A673 (cell line): ENCODE results near the gene PAF1. TPM values are rescaled to one million over a fixed set of nuclear protein-coding genes. Genes with fewer than 3 reads are reported as not detected.
A peak's percentile ranks its signal among the peaks of the same experiment; 100 is the strongest.

ENCODE experiments used
- BruUV-seq: library from RNA; stranded (reverse); fragments of 400-500 nt; replicated peaks from 2 replicates; lab custom pipeline; 2021; lab: Mats Ljungman, UMichigan
- CTCF ChIA-PET: fragments of 300-600 bp; sonication (Branson Sonifier 250); formaldehyde crosslinking; loops from one replicate; lab custom pipeline; 2022; ENCODE audit warnings: antibody characterized with exemption; lab: Charles Lee
- POLR2A ChIA-PET: fragments of 300-600 bp; sonication (Branson Sonifier 250); formaldehyde crosslinking; loops from one replicate; lab custom pipeline; 2022; ENCODE audit warnings: antibody characterized with exemption; ENCODE audit not compliant: low non-redundant PET; lab: Charles Lee
- DNase-seq: peaks from one replicate; pipeline ENCODE4 v3.0.0-alpha.2; 2015; ENCODE audit warnings: low spot score
- H3K27ac ChIP-seq: fragments of 200-600 bp; sonication (generic); 2 replicates; pipeline ENCODE4 v1.5.1; 2016; ENCODE audit warnings: mixed run types, low read depth, mild to moderate bottlenecking, mixed read lengths, antibody characterized with exemption, low read length; ENCODE audit not compliant: poor library complexity, severe bottlenecking
- H3K27me3 ChIP-seq: fragments of 200-600 bp; sonication (generic); replicated peaks from 2 replicates; pipeline ENCODE4 v1.6.1; 2017; ENCODE audit warnings: mixed run types, low read depth, mild to moderate bottlenecking, mixed read lengths, antibody characterized with exemption, low read length; ENCODE audit not compliant: insufficient read depth, poor library complexity
- H3K36me3 ChIP-seq: fragments of 200-600 bp; sonication (generic); 2 replicates; pipeline ENCODE4 v1.6.1; 2016; ENCODE audit warnings: mixed run types, mild to moderate bottlenecking, mixed read lengths, antibody characterized with exemption, low read length; ENCODE audit not compliant: insufficient read depth, poor library complexity, severe bottlenecking
- H3K4me1 ChIP-seq: fragments of 200-600 bp; sonication (generic); 2 replicates; pipeline ENCODE4 v1.6.1; 2017; ENCODE audit warnings: mixed run types, mild to moderate bottlenecking, mixed read lengths, antibody characterized with exemption, low read length; ENCODE audit not compliant: insufficient read depth, poor library complexity, severe bottlenecking
- H3K4me3 ChIP-seq: fragments of 200-600 bp; sonication (generic); 2 replicates; pipeline ENCODE4 v1.5.1; 2016; ENCODE audit warnings: low read depth, mixed run types, mild to moderate bottlenecking, mixed read lengths, low read length; ENCODE audit not compliant: poor library complexity, severe bottlenecking
- H3K9me3 ChIP-seq: fragments of 200-600 bp; sonication (generic); 2 replicates; pipeline ENCODE4 v1.6.1; 2016; ENCODE audit warnings: mixed run types, low read depth, mild to moderate bottlenecking, mixed read lengths, antibody characterized with exemption, low read length; ENCODE audit not compliant: poor library complexity, severe bottlenecking
- EZH2 ChIP-seq: fragments of 200-600 bp; sonication (generic); IDR thresholded peaks from 2 replicates; pipeline ENCODE4 v1.6.1; 2017; ENCODE audit warnings: borderline replicate concordance, low read depth, mild to moderate bottlenecking, mixed read lengths, antibody characterized with exemption, low read length; ENCODE audit not compliant: poor library complexity, severe bottlenecking
- intact Hi-C: fragments of 100-400 bp; cut with micrococcal nuclease; formaldehyde crosslinking; loops from one replicate; pipeline ENCODE4 v1.10.0; 2022; ENCODE audit not compliant: unreplicated experiment
- total RNA-seq: library from RNA; stranded (reverse); gene quantifications from 2 replicates; pipeline ENCODE4 v1.2.3, GENCODE V29; 2021
- TF ChIP-seq, protein P1 (sequence below): fragments of 300-800, 200-600 bp; sonication (generic); conservative IDR thresholded peaks from 2 replicates; pipeline ENCODE4 v1.5.1; 2017; ENCODE audit warnings: low read depth, mild to moderate bottlenecking, antibody characterized with exemption, low read length, moderate library complexity, mixed read lengths

Gene PAF1
- total RNA-seq, 1 experiment from 2014 or later: 70.2 TPM

DNA sequence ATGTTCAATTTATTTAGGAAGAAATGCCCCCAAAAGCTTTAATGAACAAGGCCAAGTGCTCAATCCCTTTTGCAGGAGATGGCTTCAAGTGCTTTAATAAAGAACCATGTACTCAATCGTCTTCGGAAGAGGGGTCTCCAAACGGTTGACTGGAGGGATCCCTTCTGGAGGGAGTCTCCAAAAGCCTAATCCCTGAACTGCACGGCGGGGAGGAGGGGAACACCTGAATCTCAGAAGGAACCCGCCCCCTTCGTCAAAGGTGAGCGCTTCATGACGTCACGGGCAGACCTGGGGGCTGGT is 505 bp downstream of the PAF1 start:
- ChIA-PET POLR2A (interaction anchor here (1.4 kb wide), 1 partner anchor 46 kb away, joined by 5 read pairs; the partner anchor contains the start of gene RPS16), CTCF (interaction anchor here (0.8 kb wide), 1 partner anchor 48 kb away, joined by 3 read pairs; the partner anchor contains the start of gene SAMD4B)
- H3K36me3 ChIP-seq: peaks cover 42% of the 10 kb centered on the region
- peak overlapping the region; percentile 96 for H3K27ac ChIP-seq
- H3K9me3 ChIP-seq: no peaks in the 10 kb centered on the region
- peak overlapping the region; percentile 77 for H3K4me3 ChIP-seq
- H3K27me3 ChIP-seq: no peaks in the 10 kb centered on the region
- H3K4me1 ChIP-seq: peaks cover 17% of the 10 kb centered on the region
- no peak for TF ChIP-seq EZH2
- TF ChIP-seq, protein P1, sequence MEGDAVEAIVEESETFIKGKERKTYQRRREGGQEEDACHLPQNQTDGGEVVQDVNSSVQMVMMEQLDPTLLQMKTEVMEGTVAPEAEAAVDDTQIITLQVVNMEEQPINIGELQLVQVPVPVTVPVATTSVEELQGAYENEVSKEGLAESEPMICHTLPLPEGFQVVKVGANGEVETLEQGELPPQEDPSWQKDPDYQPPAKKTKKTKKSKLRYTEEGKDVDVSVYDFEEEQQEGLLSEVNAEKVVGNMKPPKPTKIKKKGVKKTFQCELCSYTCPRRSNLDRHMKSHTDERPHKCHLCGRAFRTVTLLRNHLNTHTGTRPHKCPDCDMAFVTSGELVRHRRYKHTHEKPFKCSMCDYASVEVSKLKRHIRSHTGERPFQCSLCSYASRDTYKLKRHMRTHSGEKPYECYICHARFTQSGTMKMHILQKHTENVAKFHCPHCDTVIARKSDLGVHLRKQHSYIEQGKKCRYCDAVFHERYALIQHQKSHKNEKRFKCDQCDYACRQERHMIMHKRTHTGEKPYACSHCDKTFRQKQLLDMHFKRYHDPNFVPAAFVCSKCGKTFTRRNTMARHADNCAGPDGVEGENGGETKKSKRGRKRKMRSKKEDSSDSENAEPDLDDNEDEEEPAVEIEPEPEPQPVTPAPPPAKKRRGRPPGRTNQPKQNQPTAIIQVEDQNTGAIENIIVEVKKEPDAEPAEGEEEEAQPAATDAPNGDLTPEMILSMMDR: no peak
- intact Hi-C loops: no loop called here
- no TSS peak for BruUV-seq
- no peak for DNase-seq

DNA sequence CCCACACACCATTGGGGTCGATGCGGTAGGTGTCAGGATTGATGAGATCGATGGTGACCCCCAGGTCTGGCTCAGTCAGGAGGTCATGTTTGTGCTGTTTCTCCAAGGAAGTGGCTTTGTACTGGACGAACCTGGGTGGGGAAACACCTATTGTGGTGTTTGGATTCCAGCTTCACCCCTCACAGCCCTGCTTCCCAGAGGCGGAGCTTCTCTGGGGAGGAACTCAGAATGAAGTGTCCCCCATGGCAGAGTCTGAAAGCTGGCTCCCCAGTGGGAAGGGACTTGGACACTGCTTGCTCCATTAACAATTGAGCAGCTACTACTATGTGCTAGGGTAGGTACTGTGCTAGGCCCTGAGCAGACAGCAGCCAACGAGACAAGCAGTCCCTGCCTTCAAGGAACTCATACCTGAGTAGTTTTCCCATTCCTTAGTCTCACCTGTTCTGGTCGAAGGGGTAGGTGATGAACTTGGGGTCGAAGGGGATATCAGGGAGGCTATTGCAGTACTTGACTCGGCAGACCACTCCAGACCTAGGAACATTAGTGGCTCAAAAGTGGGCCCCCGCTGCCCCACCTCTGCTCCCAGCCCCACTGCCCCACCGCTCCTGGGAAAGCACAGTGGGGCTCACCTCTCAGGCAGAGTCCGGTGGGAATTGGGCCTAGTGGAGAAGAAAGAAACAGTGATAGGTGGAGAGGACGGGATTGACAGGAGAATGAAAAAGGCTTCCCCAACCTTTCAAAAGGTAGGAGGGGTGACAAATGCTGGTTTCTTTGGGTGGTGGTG is 1.1 kb downstream of the PAF1 start:
- peak overlapping the region; percentile 96 for H3K27ac ChIP-seq
- CTCF ChIA-PET: no interaction called here
- BruUV-seq: no TSS peak
- intact Hi-C loops: no loop called here
- POLR2A ChIA-PET: no interaction called here
- peaks cover 47% of the 10 kb centered on the region for H3K36me3 ChIP-seq
- TF ChIP-seq, protein P1: no peak
- TF ChIP-seq EZH2: no peak
- H3K4me1 ChIP-seq: peaks cover 17% of the 10 kb centered on the region
- H3K27me3 ChIP-seq: no peaks in the 10 kb centered on the region
- peak overlapping the region; percentile 77 for H3K4me3 ChIP-seq
- DNase-seq: no peak
- H3K9me3 ChIP-seq: no peaks in the 10 kb centered on the region

DNA sequence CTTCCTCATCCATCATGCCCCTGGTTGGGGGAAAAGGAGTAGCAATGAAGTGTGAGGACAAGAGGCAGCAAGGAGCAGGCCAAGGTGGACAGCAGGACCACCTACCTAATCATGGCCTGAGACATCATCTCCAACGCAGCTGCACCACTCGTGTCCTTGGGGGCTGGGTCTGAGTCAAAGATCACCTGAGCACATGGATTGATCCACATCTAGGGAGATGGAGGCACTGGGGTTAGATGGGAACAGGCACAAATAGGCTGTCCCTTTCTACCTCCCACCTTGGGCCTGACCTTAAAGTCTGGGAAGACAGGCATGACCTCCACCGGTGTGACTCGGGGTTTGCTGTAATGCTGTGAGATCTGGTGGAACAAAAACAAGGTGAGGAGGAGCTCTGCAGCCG is 2.2 kb downstream of the PAF1 start:
- no peak for TF ChIP-seq EZH2
- DNase-seq: no peak
- Histone ChIP-seq H3K9me3 (no peaks in the 10 kb centered on the region), H3K4me3 (no peak overlapping the region), H3K27ac (no peak overlapping the region), H3K36me3 (peaks cover 59% of the 10 kb centered on the region), H3K27me3 (no peaks in the 10 kb centered on the region), H3K4me1 (peaks cover 17% of the 10 kb centered on the region)
- intact Hi-C loops: no loop called here
- CTCF ChIA-PET: no interaction called here
- POLR2A ChIA-PET: no interaction called here
- BruUV-seq: TSS peak; percentile 56
